Stimulated activated naive CD4-positive, alpha-beta T cell treated with Interleukin-2 at 50 U/mL for 16 hours (primary cell): Measurements from ENCODE around the gene LRRTM3.

Experiments
- DNase-seq: peaks from one replicate; lab custom pipeline; 2025; lab: John Stamatoyannopoulos, UW

LRRTM3 gene

GRCh38 chr10:66934711-66935110 is 8.9 kb downstream of the LRRTM3 start:
- DNase-seq = no peak

DNA sequence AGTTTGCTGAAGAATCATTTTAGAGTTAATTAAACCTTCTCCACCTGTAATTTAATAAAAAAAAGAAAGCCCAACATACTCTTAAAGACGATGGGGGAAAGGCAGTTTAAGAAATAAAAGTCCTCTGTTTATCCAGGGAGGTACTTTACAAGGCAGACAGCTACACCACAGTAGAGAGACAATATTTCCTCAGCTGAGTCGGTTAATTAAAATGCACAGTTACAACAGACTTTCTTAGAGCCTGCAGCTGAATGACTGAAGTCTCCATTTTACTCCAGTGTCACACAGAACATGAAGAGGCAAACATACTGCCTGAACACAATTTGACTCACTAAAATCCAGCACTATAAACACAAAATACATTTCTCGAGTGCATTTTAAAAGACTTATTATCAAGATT is 15.1 kb downstream of the LRRTM3 start:
- DNase-seq = no peak

- DNase-seq = no peak
Measured at GRCh38 chr10:66941491-66941890, 15.7 kb downstream of the LRRTM3 start.

- no peak for DNase-seq
Measured at GRCh38 chr10:66942407-66942806, 16.6 kb downstream of the LRRTM3 start.

DNA sequence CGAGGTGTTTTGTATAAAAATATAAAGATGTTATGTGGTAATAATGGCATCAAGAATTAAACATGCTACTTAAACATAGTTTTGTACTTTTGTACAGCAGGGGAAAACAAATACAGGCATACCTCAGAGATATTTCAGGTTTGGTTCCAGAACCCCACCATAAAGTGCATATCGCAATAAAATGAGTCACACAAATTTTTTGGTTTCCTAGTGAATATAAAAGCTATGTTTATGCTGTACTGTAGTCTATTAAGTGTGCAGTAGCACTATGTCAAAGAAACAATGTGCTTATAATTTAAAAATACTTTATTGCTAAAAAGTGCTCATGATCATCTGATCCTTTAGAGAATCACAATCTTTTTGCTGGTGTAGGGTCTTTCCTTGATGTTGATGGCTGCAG is 17.8 kb downstream of the LRRTM3 start:
- DNase-seq = no peak

GRCh38 chr10:66951896-66952295 is 26.1 kb downstream of the LRRTM3 start:
- no peak for DNase-seq

DNA sequence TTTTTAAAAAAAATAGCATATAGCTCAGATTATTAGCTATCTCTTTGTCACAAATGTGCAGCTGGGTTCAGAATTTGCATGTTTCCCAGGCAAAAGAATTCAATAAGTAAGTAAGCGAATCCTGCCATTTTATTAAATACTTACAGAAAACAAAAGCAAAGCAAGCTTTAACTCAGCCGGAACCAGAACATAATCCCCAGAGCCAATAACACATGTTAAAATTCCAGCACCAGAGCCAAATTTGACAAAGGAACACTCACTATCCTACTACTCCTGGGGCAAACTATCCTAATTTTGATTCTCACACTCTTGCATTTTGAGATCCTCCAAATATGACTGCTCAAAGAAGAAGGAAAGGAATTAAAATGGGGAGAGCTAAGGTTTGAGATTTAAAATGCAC is 32.6 kb downstream of the LRRTM3 start:
- no peak for DNase-seq

GRCh38 chr10:66964946-66965345 is 39.1 kb downstream of the LRRTM3 start:
- DNase-seq = no peak

DNA sequence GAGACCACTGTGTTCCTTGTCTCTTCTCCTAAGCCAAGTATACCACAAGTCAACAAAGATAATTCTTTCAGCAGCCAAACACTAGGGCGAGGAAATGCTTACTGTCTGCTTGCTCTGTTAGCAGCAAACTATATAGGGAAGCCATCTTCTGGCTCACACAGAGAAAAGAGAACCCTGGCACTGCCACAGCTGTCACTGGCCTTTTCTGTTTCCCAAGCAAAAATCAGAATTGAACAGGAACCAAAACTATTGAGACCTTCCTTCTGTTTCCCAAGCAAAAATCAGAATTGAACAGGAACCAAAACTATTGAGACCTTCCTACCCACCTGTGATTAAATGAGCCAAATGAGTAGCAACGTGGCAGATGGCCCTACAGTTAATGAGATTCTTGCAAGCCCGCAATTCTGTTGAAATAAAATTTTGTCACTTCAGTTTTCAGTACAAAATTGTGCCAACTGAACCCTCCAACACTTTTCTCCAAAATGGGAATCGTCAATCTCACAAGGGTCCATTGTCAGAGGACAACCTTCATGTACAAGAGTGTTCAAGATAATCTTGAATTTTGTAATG is 54.5 kb downstream of the LRRTM3 start:
- no peak for DNase-seq

DNA sequence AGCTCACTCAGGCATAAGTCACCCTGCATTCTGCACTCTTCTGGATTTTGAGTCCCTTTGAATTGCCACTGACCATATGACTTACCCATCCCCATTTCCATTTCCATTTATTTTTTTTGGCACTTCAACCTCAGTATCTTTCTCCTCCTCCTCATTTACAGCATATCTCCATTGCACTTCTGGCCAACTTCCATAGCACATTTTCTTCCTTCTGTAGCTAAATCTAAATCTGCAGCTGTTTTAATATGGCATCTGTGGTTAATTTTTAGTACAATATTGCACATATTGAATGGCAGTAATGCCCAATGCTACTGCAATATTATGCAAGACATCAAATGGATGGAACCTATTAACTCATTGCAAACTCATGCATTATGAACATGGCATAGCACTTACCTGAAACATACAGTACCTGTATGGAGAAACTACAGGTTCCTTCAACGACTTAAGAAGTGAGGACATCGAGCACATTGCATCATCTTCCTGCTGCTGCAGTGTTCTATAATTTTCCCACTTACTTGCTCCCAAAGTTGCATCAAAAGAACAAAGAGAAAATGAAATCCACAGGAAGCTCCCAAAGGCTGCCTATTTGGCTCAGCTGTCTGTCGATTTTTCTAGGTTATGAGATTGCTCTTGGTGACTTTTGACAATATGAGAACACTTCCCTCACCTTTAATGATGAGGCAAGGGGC is 55.7 kb downstream of the LRRTM3 start:
- DNase-seq = no peak

- DNase-seq = no peak
Measured at GRCh38 chr10:66982053-66982420, 56.2 kb downstream of the LRRTM3 start.

DNA sequence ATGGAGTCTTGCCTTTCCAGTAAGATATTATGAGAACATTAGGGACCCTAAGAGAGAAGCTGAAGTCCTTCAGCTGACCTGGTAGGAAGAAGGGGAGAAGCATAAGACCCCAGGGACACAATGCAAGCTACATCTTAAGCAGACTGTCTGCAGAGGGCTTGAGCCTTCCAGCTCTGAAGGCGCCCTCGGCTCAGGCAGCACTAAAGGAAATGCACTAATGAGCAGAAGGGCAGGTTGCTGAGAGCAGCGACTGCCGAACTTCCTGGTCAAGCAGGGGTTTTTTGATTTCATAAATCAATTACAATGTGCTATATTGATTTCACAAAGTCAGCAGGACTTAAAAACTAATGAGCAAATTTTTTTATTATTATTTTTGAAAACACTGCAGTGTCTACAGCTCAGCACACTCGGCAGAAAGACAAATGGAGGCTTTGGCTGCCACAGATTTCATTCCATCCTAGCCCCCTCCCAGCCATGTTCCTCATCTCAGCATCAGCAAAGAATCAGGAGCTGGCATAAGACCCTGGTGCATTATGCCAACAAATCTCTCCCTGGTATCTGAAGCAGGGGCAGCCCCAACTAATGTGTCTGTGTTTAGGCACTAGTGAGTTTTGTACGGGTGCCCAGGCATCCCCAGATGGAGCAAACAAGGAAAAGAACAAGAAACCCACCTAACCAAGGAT is 57.1 kb downstream of the LRRTM3 start:
- no peak for DNase-seq

GRCh38 chr10:66983475-66983818 is 57.6 kb downstream of the LRRTM3 start:
- no peak for DNase-seq

- no peak for DNase-seq
Measured at GRCh38 chr10:66990143-66990830, 64.5 kb downstream of the LRRTM3 start.

- DNase-seq = no peak
Measured at GRCh38 chr10:66996996-66997395, 71.2 kb downstream of the LRRTM3 start.

GRCh38 chr10:66999762-67000545 is 74.1 kb downstream of the LRRTM3 start:
- no peak for DNase-seq

DNA sequence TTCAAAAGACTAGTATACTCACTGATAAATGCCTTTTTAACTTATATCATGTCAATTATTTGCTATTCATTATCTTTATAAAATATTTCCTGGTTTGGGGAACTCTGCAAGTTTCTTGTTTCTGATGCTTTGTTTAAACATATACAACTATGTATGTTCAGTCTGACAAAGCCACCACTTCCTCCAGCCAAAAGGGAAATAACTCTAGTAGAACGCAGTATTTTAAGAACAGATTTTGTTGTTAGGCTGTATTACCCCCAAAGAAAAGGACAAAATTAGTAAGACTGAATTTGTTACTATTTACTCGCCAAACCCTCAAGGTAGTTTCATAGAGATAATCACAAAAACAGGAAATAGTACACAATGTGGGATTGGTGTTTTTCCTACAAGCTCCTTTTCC is 78.9 kb downstream of the LRRTM3 start:
- DNase-seq = no peak

DNA sequence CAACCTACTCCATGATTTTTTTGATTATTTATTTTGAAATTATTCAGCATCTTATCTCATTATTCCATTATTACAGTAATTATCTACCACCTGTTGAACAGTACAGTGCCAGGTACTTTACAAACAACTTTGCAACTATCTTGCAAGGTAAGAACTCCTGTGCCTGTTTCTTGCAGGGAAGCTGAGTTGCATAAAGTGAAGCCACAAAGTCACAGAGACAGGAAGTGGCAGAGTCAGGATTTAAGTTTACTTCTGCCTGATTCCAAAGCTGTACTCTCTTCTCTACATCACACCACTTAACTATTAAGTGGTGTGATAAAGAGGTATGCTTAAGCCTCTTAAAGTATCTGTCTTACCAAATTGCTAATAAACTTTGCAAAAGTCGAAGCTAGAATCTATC is 80.1 kb downstream of the LRRTM3 start:
- DNase-seq = no peak

DNA sequence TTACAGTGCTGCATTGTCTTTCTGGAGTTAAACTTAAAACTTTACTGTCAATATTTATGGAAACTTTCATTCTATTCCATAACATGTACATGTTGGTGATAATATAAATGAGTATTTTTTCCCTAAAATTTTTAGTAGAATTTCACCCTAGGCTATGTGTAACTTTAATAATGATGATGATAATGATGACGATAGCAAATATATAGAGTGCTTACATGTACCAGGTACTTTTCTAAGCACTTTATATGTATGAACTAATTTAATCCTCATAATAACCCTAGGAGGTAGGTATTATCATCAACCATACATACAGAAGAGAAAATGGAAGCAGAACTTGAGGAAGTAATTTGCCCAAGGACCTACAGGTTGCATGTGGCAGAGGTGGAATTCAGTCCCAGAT is 85.6 kb downstream of the LRRTM3 start:
- no peak for DNase-seq

GRCh38 chr10:67011981-67012380 is 86.1 kb downstream of the LRRTM3 start:
- DNase-seq = no peak

GRCh38 chr10:67015225-67015624 is 89.4 kb downstream of the LRRTM3 start:
- no peak for DNase-seq

GRCh38 chr10:67017218-67017617 is 91.4 kb downstream of the LRRTM3 start:
- DNase-seq = no peak
